Liver (tissue), 9 donors: ENCODE results near the gene CSRP1. TPM values are rescaled to one million over a fixed set of nuclear protein-coding genes. Genes with fewer than 3 reads are reported as not detected.

ENCODE experiments used
- DNase-seq: peaks from one replicate; pipeline ENCODE4 v3.0.0-alpha.2; 2017; ENCODE audit warnings: low spot score
- H3K27ac ChIP-seq, 2 donors: one replicate each; pipeline ENCODE4 v1.7.0; 2013; ENCODE audit warnings: inconsistent platforms in 2 of 2, low read length in 2 of 2, control low read depth in 1 of 2, low read depth in 1 of 2, mild to moderate bottlenecking in 1 of 2
- H3K27me3 ChIP-seq, 4 donors: one replicate each; pipeline versions ENCODE4 v1.6.1 to v1.7.0; 2013; ENCODE audit warnings: low read length in 3 of 4, inconsistent platforms in 1 of 4, mild to moderate bottlenecking in 1 of 4, moderate library complexity in 1 of 4; ENCODE audit not compliant: control insufficient read depth in 4 of 4, insufficient read depth in 4 of 4
- H3K36me3 ChIP-seq, 4 donors: one replicate each; pipeline versions ENCODE4 v1.6.1 to v1.7.0; 2013; ENCODE audit warnings: low read length in 3 of 4, mild to moderate bottlenecking in 3 of 4, low read depth in 1 of 4, moderate library complexity in 1 of 4; ENCODE audit not compliant: control insufficient read depth in 4 of 4, insufficient read depth in 3 of 4
- H3K4me1 ChIP-seq, 4 donors: one replicate each; pipeline versions ENCODE4 v1.6.1 to v1.7.0; 2013; ENCODE audit warnings: low read length in 3 of 4, mild to moderate bottlenecking in 3 of 4, moderate library complexity in 1 of 4; ENCODE audit not compliant: control insufficient read depth in 4 of 4, insufficient read depth in 4 of 4
- H3K4me3 ChIP-seq, 3 donors: one replicate each; pipeline versions ENCODE4 v1.6.1 to v1.7.0; 2013; ENCODE audit warnings: low read length in 3 of 3, control low read depth in 1 of 3, low read depth in 1 of 3, mild to moderate bottlenecking in 1 of 3
- H3K9ac ChIP-seq, 2 donors: one replicate each; pipeline ENCODE4 v1.7.0; 2013; ENCODE audit warnings: low read length in 2 of 2, mild to moderate bottlenecking in 2 of 2, moderate library complexity in 2 of 2, control low read depth in 1 of 2, low read depth in 1 of 2
- H3K9me3 ChIP-seq, 4 donors: one replicate each; pipeline versions ENCODE4 v1.6.1 to v1.7.0; 2013; ENCODE audit warnings: low read length in 3 of 4; ENCODE audit not compliant: control insufficient read depth in 4 of 4
- EGR1 ChIP-seq, 2 donors: IDR thresholded peaks; 2 replicates each; pipeline ENCODE4 v1.6.1; 2016 to 2018; ENCODE audit warnings: antibody characterized with exemption in 2 of 2, low read depth in 2 of 2
- FOXA1 ChIP-seq: IDR thresholded peaks from 2 replicates; pipeline ENCODE4 v1.6.1; 2016; ENCODE audit warnings: antibody characterized with exemption
- FOXA2 ChIP-seq: IDR thresholded peaks from 2 replicates; pipeline ENCODE4 v1.6.1; 2016; ENCODE audit warnings: antibody characterized with exemption
- GABPA ChIP-seq, 2 donors: IDR thresholded peaks in 1 of 2; conservative IDR thresholded peaks in 1 of 2; 2 replicates each; pipeline ENCODE4 v1.6.1; 2016; ENCODE audit warnings: antibody characterized with exemption in 2 of 2, mild to moderate bottlenecking in 1 of 2, moderate library complexity in 1 of 2
- HNF4A ChIP-seq, 2 donors: conservative IDR thresholded peaks; 2 replicates each; pipeline ENCODE4 v1.6.1; 2016; ENCODE audit warnings: antibody characterized with exemption in 2 of 2, mild to moderate bottlenecking in 2 of 2
- HNF4G ChIP-seq: IDR thresholded peaks from 2 replicates; pipeline ENCODE4 v1.6.1; 2016; ENCODE audit warnings: antibody characterized with exemption
- JUND ChIP-seq, 2 donors: IDR thresholded peaks; 2 replicates each; pipeline ENCODE4 v1.6.1; 2016; ENCODE audit warnings: antibody characterized with exemption in 2 of 2
- NR2F2 ChIP-seq: IDR thresholded peaks from 2 replicates; pipeline ENCODE4 v1.6.1; 2016; ENCODE audit warnings: antibody characterized with exemption
- RAD21 ChIP-seq, 2 donors: IDR thresholded peaks; 2 replicates each; pipeline ENCODE4 v1.6.1; 2016; ENCODE audit warnings: antibody characterized with exemption in 2 of 2, mild to moderate bottlenecking in 2 of 2
- RXRA ChIP-seq, 2 donors: IDR thresholded peaks; 2 replicates each; pipeline ENCODE4 v1.6.1; 2017 to 2018; ENCODE audit warnings: antibody characterized with exemption in 2 of 2, mild to moderate bottlenecking in 1 of 2
- SP1 ChIP-seq: IDR thresholded peaks from 2 replicates; pipeline ENCODE4 v1.6.1; 2018; ENCODE audit warnings: antibody characterized with exemption, mild to moderate bottlenecking
- TAF1 ChIP-seq: conservative IDR thresholded peaks from 2 replicates; pipeline ENCODE4 v1.6.1; 2016; ENCODE audit warnings: antibody characterized with exemption, mild to moderate bottlenecking
- YY1 ChIP-seq: IDR thresholded peaks from 2 replicates; pipeline ENCODE4 v1.6.1; 2016; ENCODE audit warnings: antibody characterized with exemption, mild to moderate bottlenecking
- WGBS: extraction: QIAGEN DNeasy Blood & Tissue Kit; methylation state at CpG from one replicate; pipeline ENCODE4 v1.1.7; 2013; 5-methylcytosine and 5-hydroxymethylcytosine counted together
- polyA plus RNA-seq, 2 donors: library from polyadenylated mRNA; stranded (reverse) in 1 of 2; unstranded in 1 of 2; fragments of 200-250 nt in 1 of 2; fragments of >200 nt in 1 of 2; fragmentation: Nextera tagmentation in 1 of 2; extraction: Ambion mirVana in 1 of 2; gene quantifications; one replicate each; pipeline versions ENCODE4 v1.2.1 to v1.2.3, GENCODE V29; 2013 to 2015
- total RNA-seq, 2 donors: library from RNA; depleted of rRNA; stranded (reverse); fragments of >200 nt; gene quantifications; one replicate each; pipeline ENCODE4 v1.2.3, GENCODE V29; 2014
- TF ChIP-seq, protein P1 (sequence below): fragments of 150-350 bp; IDR thresholded peaks from 2 replicates; pipeline ENCODE4 v1.5.1; 2017; ENCODE audit warnings: improper control_type of control experiment, low read depth, low read length; ENCODE audit not compliant: missing input control
- TF ChIP-seq, protein P2 (sequence below): IDR thresholded peaks from 2 replicates; pipeline ENCODE4 v1.6.1; 2016; ENCODE audit warnings: antibody characterized with exemption, mild to moderate bottlenecking
- TF ChIP-seq, protein P3 (sequence below): IDR thresholded peaks from 2 replicates; pipeline ENCODE4 v1.6.1; 2016; ENCODE audit warnings: antibody characterized with exemption
- TF ChIP-seq, protein P4 (sequence below): IDR thresholded peaks from 2 replicates; pipeline ENCODE4 v1.6.1; 2016; ENCODE audit warnings: antibody characterized with exemption
- TF ChIP-seq, protein P5 (sequence below): IDR thresholded peaks from 2 replicates; pipeline ENCODE4 v1.6.1; 2016; ENCODE audit warnings: antibody characterized with exemption
- donor health status: healthy.
- donor health status: healthy.
- donor health status: healthy.
- donor health status: healthy.
- donor health status: healthy.

CSRP1 gene
- total and polyA plus RNA-seq, 4 donors, result 42.7 to 96.9 (median 68.3) TPM

DNA sequence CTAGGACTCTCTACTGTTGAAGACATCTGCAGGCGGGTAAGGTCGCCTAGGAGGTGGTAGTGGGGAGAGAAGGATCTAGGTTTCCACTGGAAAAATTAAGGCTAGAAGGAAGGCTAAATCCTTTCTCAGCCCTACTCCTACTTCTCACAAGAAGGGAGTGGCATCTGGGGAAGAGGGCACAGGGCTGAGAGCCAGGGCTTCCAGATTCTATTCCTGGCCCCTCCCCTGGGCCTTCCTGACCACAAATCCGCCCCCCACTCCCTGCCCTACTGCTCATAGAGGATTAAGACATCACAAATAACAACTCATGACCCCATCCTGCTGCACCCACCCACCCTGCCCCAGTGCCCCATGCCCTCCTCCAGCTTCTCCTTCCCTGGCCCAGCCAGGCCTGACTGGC lies 40.4 kb downstream of the CSRP1 start:
- Histone ChIP-seq H3K9me3 (no peaks in the 10 kb centered on the region), H3K4me1 (peaks cover 0 to 13% (median 4%) of the 10 kb centered on the region in 4 donors), H3K27me3 (peaks cover 0 to 7% (median 0%) of the 10 kb centered on the region in 4 donors), H3K9ac (no peak overlapping the region), H3K27ac (no peak overlapping the region), H3K4me3 (no peak overlapping the region), H3K36me3 (no peaks in the 10 kb centered on the region)
- 92% methylated on average over 3 of the region's 3 CpGs for WGBS
- no peak for TF ChIP-seq HNF4G
- TF ChIP-seq EGR1 (IDR thresholded peaks at IDR 0.05; ENCODE audit: low read depth in 2 of 2), result no peak
- no peak for TF ChIP-seq TAF1
- TF ChIP-seq GABPA (IDR thresholded peaks at IDR 0.05 in 1 of 2, conservative IDR thresholded peaks at IDR 0.05 in 1 of 2), result no peak
- TF ChIP-seq, protein P1, sequence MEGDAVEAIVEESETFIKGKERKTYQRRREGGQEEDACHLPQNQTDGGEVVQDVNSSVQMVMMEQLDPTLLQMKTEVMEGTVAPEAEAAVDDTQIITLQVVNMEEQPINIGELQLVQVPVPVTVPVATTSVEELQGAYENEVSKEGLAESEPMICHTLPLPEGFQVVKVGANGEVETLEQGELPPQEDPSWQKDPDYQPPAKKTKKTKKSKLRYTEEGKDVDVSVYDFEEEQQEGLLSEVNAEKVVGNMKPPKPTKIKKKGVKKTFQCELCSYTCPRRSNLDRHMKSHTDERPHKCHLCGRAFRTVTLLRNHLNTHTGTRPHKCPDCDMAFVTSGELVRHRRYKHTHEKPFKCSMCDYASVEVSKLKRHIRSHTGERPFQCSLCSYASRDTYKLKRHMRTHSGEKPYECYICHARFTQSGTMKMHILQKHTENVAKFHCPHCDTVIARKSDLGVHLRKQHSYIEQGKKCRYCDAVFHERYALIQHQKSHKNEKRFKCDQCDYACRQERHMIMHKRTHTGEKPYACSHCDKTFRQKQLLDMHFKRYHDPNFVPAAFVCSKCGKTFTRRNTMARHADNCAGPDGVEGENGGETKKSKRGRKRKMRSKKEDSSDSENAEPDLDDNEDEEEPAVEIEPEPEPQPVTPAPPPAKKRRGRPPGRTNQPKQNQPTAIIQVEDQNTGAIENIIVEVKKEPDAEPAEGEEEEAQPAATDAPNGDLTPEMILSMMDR, result no peak
- TF ChIP-seq YY1, result no peak
- TF ChIP-seq, protein P2, sequence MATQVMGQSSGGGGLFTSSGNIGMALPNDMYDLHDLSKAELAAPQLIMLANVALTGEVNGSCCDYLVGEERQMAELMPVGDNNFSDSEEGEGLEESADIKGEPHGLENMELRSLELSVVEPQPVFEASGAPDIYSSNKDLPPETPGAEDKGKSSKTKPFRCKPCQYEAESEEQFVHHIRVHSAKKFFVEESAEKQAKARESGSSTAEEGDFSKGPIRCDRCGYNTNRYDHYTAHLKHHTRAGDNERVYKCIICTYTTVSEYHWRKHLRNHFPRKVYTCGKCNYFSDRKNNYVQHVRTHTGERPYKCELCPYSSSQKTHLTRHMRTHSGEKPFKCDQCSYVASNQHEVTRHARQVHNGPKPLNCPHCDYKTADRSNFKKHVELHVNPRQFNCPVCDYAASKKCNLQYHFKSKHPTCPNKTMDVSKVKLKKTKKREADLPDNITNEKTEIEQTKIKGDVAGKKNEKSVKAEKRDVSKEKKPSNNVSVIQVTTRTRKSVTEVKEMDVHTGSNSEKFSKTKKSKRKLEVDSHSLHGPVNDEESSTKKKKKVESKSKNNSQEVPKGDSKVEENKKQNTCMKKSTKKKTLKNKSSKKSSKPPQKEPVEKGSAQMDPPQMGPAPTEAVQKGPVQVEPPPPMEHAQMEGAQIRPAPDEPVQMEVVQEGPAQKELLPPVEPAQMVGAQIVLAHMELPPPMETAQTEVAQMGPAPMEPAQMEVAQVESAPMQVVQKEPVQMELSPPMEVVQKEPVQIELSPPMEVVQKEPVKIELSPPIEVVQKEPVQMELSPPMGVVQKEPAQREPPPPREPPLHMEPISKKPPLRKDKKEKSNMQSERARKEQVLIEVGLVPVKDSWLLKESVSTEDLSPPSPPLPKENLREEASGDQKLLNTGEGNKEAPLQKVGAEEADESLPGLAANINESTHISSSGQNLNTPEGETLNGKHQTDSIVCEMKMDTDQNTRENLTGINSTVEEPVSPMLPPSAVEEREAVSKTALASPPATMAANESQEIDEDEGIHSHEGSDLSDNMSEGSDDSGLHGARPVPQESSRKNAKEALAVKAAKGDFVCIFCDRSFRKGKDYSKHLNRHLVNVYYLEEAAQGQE, result no peak
- TF ChIP-seq FOXA2, result no peak
- no peak for TF ChIP-seq JUND (IDR thresholded peaks at IDR 0.05)
- no peak for TF ChIP-seq FOXA1
- TF ChIP-seq, protein P3, sequence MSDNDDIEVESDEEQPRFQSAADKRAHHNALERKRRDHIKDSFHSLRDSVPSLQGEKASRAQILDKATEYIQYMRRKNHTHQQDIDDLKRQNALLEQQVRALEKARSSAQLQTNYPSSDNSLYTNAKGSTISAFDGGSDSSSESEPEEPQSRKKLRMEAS, result no peak
- TF ChIP-seq RAD21 (IDR thresholded peaks at IDR 0.05), result no peak
- TF ChIP-seq SP1, result no peak
- TF ChIP-seq RXRA (IDR thresholded peaks at IDR 0.05), result no peak
- TF ChIP-seq, protein P4, sequence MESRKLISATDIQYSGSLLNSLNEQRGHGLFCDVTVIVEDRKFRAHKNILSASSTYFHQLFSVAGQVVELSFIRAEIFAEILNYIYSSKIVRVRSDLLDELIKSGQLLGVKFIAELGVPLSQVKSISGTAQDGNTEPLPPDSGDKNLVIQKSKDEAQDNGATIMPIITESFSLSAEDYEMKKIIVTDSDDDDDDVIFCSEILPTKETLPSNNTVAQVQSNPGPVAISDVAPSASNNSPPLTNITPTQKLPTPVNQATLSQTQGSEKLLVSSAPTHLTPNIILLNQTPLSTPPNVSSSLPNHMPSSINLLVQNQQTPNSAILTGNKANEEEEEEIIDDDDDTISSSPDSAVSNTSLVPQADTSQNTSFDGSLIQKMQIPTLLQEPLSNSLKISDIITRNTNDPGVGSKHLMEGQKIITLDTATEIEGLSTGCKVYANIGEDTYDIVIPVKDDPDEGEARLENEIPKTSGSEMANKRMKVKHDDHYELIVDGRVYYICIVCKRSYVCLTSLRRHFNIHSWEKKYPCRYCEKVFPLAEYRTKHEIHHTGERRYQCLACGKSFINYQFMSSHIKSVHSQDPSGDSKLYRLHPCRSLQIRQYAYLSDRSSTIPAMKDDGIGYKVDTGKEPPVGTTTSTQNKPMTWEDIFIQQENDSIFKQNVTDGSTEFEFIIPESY, result no peak
- DNase-seq, result no peak

DNA sequence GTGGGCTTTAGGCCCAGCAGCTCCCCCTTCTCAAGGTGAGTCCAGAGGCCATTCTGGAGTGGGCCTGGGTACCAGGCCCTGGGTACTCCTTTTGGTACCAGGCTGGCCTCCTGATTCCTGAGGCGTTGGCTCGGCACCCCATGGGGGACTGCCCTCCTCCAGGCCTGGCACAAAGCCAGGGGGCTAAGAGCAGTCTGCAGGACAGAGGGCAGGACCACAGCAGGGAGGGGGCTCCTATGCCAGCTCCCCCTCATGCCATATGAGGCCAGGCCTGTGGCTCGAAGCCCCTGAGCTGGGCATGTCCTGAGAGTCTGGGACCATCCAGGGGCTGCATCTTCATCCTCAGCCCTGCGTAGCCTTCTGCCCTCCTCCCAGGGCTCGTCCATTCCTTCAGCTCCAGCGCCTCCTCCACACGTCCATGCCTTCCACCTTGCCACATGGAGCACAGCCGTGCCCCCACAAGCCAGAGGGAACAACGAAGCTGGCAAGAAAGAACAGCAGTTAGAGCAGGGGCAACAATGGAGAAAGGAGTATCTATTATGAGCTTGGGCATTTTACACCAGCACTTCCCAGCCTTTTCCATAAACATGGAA lies 41.1 kb downstream of the CSRP1 start:
- peaks cover 0 to 7% (median 0%) of the 10 kb centered on the region in 4 donors for H3K27me3 ChIP-seq
- H3K9ac ChIP-seq, result no peak overlapping the region
- no peak overlapping the region for H3K4me3 ChIP-seq
- peaks cover 0 to 13% (median 4%) of the 10 kb centered on the region in 4 donors for H3K4me1 ChIP-seq
- H3K9me3 ChIP-seq, result no peaks in the 10 kb centered on the region
- no peak overlapping the region for H3K27ac ChIP-seq
- DNase-seq, result no peak
- no peak for TF ChIP-seq HNF4G
- TF ChIP-seq GABPA (IDR thresholded peaks at IDR 0.05 in 1 of 2, conservative IDR thresholded peaks at IDR 0.05 in 1 of 2), result no peak
- no peak for TF ChIP-seq NR2F2
- TF ChIP-seq, protein P5, sequence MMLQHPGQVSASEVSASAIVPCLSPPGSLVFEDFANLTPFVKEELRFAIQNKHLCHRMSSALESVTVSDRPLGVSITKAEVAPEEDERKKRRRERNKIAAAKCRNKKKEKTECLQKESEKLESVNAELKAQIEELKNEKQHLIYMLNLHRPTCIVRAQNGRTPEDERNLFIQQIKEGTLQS, result no peak
- TF ChIP-seq HNF4A (conservative IDR thresholded peaks at IDR 0.05), result no peak
- TF ChIP-seq EGR1 (IDR thresholded peaks at IDR 0.05; ENCODE audit: low read depth in 2 of 2), result no peak
- TF ChIP-seq RXRA (IDR thresholded peaks at IDR 0.05), result no peak
- TF ChIP-seq FOXA2, result no peak
- 95% methylated on average over 9 of the region's 9 CpGs for WGBS
- H3K36me3 ChIP-seq, result no peaks in the 10 kb centered on the region
